HG03175 (cell line): ENCODE data around the gene SSC5D.

Source experiments
- ATAC-seq: cut with Tn5 transposase; IDR thresholded peaks from one replicate; pipeline ENCODE4 v1.9.1; 2021; ENCODE audit warnings: mild to moderate bottlenecking, moderate library complexity; ENCODE audit not compliant: unreplicated experiment

SSC5D gene

GRCh38 chr19:55552620-55553019, 64.4 kb downstream of the SSC5D start:
- no peak for ATAC-seq

GRCh38 chr19:55553217-55554182, 65.3 kb downstream of the SSC5D start:
- ATAC-seq: no peak

GRCh38 chr19:55554302-55554701, 66.1 kb downstream of the SSC5D start:
- ATAC-seq: no peak

- ATAC-seq: no peak
Measured at GRCh38 chr19:55554741-55555152, 66.5 kb downstream of the SSC5D start.

- ATAC-seq: no peak
Measured at GRCh38 chr19:55559684-55560083, 71.4 kb downstream of the SSC5D start.

- no peak for ATAC-seq
Measured at GRCh38 chr19:55563261-55563690, 75.0 kb downstream of the SSC5D start.

- no peak for ATAC-seq
Measured at GRCh38 chr19:55566823-55567222, 78.6 kb downstream of the SSC5D start.

GRCh38 chr19:55567708-55568328, 79.6 kb downstream of the SSC5D start:
- no peak for ATAC-seq
